Activated CD4-positive, alpha-beta T cell treated with anti-CD3 and anti-CD28 coated beads for 1 hour (primary cell): ENCODE data around the gene GHRHR.

Experiments used
- DNase-seq: peaks from one replicate; pipeline ENCODE4 v3.0.0-alpha.2; 2020

Gene GHRHR

GRCh38 chr7:30929686-30930085 lies 34.1 kb upstream of the GHRHR start:
- DNase-seq = no peak

GRCh38 chr7:30930621-30931020 lies 33.1 kb upstream of the GHRHR start:
- no peak for DNase-seq

- no peak for DNase-seq
These were observed 32.4 kb upstream of the GHRHR start for GRCh38 chr7:30931161-30931928.

GRCh38 chr7:30931929-30932540 lies 31.7 kb upstream of the GHRHR start:
- DNase-seq = peak; percentile 0

- DNase-seq = no peak
These were observed 31.2 kb upstream of the GHRHR start for GRCh38 chr7:30932562-30932961.

DNA sequence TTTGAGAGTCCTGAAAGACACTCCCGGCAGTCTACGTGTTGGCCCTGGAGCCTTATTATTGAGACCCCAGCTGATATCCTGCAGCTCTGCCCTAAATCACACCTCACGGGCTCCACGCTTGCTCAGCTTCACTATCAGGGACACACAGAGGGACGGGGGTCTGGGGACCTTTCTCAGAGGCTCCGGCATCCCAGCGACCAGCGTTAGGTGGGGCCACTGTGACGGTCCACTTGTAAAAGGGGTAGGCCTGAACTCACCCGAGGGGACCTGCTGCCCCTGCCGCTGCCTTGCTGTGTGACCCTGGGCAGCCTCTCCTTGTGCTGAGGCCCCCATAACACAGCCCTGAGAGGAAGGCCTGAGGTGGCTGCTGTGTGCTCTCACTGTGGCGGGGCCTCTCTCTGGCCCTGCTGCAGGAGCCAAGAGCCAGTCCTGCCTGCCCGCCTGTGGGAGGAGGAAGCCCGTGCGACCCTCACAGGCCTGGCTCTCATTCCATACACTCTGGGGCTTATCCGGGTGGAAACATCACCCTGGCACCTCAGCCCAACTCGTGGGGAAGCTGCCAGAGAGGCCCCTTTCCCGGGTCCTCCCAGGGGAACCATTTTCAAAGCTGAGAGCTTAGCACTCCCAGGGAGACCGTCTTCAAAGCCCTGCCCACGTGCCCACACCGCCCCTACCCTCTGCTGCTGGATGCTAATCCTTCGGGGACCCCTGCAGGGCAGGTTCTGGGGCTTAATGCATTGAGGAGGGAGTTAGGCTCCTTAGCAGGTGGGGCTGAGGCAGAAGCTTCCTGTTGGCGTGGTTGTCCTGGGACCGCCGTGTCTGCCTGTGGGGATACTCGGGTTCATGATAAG lies 30.4 kb upstream of the GHRHR start:
- DNase-seq = peak; percentile 6

DNA sequence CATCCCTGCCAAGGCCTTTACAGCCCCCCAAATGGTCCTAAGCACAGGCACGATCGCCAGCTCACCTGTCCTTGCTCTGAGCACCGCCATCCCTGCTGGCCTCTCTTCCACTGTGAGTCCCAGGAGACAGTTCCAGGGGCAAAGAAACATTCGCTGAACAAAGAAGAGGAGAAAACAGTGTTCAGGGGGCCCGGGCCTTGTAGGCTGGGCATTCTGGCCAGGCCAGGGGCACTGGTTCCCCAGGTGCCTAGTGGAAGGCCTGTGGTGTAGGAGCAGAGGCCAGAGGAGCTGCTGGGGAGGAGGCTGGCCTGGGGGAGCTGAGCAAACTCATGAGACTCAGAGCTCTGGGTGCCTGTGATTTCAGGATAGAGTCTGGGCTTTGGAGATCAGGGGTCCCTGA lies 29.5 kb upstream of the GHRHR start:
- no peak for DNase-seq

GRCh38 chr7:30934732-30935568 lies 28.8 kb upstream of the GHRHR start:
- DNase-seq = no peak

- DNase-seq = no peak
These were observed 28.2 kb upstream of the GHRHR start for GRCh38 chr7:30935569-30935877.

DNA sequence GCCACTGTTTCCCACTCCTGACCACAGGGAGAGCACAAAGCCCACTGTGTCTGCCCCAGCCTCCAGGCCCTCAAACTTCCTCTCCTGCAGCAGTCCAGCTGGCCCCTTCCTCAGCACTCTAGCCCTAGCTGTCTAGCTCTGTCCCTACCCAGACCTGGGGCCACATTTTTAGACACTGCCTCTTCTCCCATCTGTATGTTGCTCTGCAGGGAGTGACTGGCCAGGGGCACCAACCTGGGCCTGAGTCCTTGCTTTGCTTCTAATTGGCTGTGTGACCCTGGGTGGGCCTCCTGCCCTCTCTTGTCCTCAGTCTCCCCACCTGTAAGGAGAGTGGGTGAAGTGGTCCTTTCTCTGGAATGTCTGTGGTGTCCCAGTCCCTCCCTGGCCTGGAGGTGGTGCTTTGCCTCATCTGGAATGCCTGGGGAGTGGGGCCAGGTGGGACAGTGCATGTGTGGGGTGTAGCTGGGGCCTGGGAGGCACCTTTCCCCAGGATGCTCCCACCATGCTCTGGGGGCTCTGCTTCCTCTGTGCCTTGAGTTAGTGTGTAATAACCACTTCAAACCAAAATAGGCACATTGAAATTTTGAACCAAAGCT lies 27.0 kb upstream of the GHRHR start:
- no peak for DNase-seq

DNA sequence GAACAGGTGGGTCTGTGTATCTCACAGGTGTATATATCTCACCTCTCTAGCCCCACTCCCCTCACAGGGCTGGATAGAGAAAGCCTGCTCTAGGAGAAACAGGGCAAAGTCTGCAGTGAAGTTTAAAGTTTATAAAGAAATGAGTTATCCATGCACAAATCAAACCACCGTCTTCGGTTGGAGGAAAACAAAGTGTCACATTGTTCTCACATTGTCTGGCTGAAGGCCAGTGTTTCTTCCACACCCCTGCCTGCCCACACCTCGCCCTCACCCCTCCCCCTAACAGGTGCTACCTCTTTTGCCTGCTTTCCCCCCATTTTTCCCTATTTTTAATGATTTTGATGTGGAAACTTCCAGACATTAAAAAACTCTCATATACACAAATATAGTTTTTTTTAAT lies 26.3 kb upstream of the GHRHR start:
- DNase-seq = no peak

GRCh38 chr7:30938435-30939316 lies 25.1 kb upstream of the GHRHR start:
- peak; percentile 30 for DNase-seq

DNA sequence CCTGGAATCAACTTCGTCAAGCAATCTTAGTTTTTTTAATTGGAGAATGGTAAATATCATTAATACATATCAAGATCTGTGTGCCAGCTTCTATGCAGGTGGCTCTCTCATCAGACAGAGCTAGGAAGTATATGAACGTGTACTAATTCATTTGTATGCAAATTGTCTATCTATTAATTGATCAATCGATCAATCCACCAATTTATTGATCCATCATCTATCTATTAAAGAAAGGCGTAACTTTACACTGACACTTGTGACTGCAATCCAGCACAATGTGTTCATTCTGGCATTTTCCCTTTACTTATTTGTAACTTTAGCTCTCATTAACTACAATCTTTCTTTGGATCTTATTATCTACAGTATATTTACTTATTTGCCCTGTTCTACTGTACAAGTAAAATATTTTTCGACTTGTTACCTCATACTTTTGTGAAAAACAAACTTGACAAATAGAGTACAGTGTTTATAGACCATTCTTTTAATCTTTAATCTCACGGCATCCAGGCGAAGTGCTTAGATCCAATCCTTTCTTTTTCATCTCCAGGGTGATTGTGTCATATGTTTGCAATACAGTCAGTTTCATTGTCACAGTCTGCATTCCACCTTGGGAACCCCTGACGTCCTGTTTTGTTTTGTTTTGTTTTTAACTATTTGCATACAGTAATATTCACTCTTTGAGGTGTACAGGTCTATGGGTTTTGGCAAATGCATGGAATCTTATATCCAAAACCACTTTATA lies 22.0 kb upstream of the GHRHR start:
- no peak for DNase-seq

DNA sequence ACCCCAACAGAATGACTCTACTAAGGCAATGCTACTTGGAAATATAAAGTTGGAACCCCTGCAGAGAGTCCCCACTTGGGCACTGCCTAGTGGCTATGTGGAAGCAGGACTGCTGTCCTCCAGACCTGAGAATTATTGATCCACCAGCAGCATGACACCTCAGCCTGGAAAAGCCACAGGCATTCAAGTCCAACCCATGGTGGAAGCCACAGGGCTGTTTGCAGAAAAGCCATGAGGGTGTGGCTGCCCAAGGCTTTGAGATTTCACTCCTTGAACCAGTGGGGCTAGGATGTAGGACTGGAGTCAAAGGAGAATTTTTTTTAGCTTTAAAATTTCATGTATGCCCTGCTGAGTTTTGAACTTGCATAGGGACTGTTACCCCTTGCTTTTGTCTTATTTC lies 13.6 kb upstream of the GHRHR start:
- DNase-seq = no peak

DNA sequence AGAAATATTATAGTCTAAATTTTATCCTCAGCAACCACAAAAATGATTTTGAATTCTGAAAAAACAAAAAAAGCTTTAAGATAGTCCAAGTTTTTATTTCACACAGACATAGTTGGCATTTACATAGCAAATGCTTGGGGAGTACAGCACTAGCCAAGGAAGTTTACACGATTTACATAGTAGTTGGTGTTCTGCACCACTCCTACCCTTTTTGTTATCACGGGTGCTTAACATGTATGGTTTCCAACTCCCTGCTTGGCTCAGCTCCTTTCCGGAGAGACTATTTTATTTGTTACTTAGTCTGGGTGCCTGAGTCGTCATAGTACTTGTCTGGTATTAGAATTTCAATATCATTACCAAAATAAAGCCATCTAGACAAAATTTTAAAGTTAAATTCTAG lies 8.8 kb upstream of the GHRHR start:
- DNase-seq = no peak

- DNase-seq = no peak
These were observed 7.0 kb upstream of the GHRHR start for GRCh38 chr7:30956704-30957103.

- DNase-seq = no peak
These were observed 1.6 kb downstream of the GHRHR start for GRCh38 chr7:30965372-30965771.

- no peak for DNase-seq
These were observed 2.1 kb downstream of the GHRHR start for GRCh38 chr7:30965883-30966282.

GRCh38 chr7:30968294-30968693 lies 4.5 kb downstream of the GHRHR start:
- DNase-seq = no peak

- no peak for DNase-seq
These were observed 5.2 kb downstream of the GHRHR start for GRCh38 chr7:30968747-30969603.
